HCT116 (cell line): ENCODE results near the gene TCF23. TPM values are rescaled to one million over a fixed set of nuclear protein-coding genes. Genes with fewer than 3 reads are reported as not detected.
"Not testable (repeated sequence)": the region's sequence is repeated elsewhere in the genome, so short reads cannot be mapped to it uniquely, and the experiment has no call there.

Experiments
- ATAC-seq: fragments of 200-7000 bp; cut with Tn5 transposase; 2 replicates; pipeline ENCODE4 v1.9.1; 2020; ENCODE audit warnings: mild to moderate bottlenecking, moderate library complexity
- BruUV-seq: library from RNA; stranded (reverse); fragments of 400-500 nt; replicated peaks from 2 replicates; lab custom pipeline; 2021; lab: Mats Ljungman, UMichigan
- CTCF ChIA-PET: fragments of 300-600 bp; sonication (Branson Sonifier 250); formaldehyde crosslinking; loops from one replicate; lab custom pipeline; 2021; ENCODE audit warnings: antibody characterized with exemption; lab: Charles Lee
- POLR2A ChIA-PET: fragments of 300-600, 350-600 bp; sonication (Branson Sonifier 250); formaldehyde crosslinking; loops from one replicate; lab custom pipeline; 2021; ENCODE audit warnings: antibody characterized with exemption; lab: Charles Lee
- RAD21 ChIA-PET, 2 experiments: fragments of 300-600 bp; sonication (Branson Sonifier 250); formaldehyde crosslinking; loops; one replicate each; lab custom pipeline; 2023; ENCODE audit warnings: low total read pairs in 2 of 2; ENCODE audit not compliant: uncharacterized antibody in 2 of 2, unreplicated experiment in 2 of 2, low non-redundant PET in 1 of 2; lab: Charles Lee
- DNase-seq: peaks from one replicate; pipeline ENCODE4 v3.0.0-alpha.2; 2010; ENCODE audit warnings: low read depth, low spot score
- H2AFZ ChIP-seq: fragments of 200-600 bp; shearing (Covaris generic), sonication (generic); 2 replicates; pipeline ENCODE4 v1.6.1; 2017; ENCODE audit warnings: low read depth, mixed run types, mixed read lengths, antibody characterized with exemption, low read length; ENCODE audit not compliant: poor library complexity, severe bottlenecking
- H3K27ac ChIP-seq: 2 replicates; pipeline ENCODE4 v1.5.1; 2012; ENCODE audit warnings: low read depth, low read length
- H3K27me3 ChIP-seq: fragments of 200-600 bp; sonication (generic); 2 replicates; pipeline ENCODE4 v1.6.1; 2016; ENCODE audit warnings: mixed run types, low read length, mixed read lengths; ENCODE audit not compliant: insufficient read depth
- H3K36me3 ChIP-seq, 2 experiments: fragments of 200-500 bp in 1 of 2; fragments of 200-600 bp in 1 of 2; sonication (Bioruptor generic) in 1 of 2; sonication (generic) in 1 of 2; 2 replicates each; pipeline versions ENCODE4 v1.5.1 to v1.6.1; 2014 to 2016; ENCODE audit warnings: low read length in 2 of 2, inconsistent platforms in 1 of 2, mixed read lengths in 1 of 2, mixed run types in 1 of 2; ENCODE audit not compliant: insufficient read depth in 2 of 2, control insufficient read depth in 1 of 2
- H3K4me1 ChIP-seq, 2 experiments: fragments of 200-600 bp in 1 of 2; sonication (generic) in 1 of 2; 2 replicates each; pipeline versions ENCODE4 v1.5.1 to v1.6.1; 2012 to 2017; ENCODE audit warnings: low read length in 2 of 2, inconsistent platforms in 1 of 2, mild to moderate bottlenecking in 1 of 2, mixed read lengths in 1 of 2, mixed run types in 1 of 2, moderate library complexity in 1 of 2; ENCODE audit not compliant: insufficient read depth in 2 of 2, control insufficient read depth in 1 of 2
- H3K4me2 ChIP-seq: fragments of 200-600 bp; sonication (generic); 2 replicates; pipeline ENCODE4 v1.6.1; 2017; ENCODE audit warnings: mixed run types, low read length, mixed read lengths
- H3K4me3 ChIP-seq, 2 experiments: fragments of 200-600 bp in 1 of 2; sonication (generic) in 1 of 2; replicated peaks in 1 of 2; 2 replicates each; pipeline ENCODE4 v1.5.1; 2011 to 2016; ENCODE audit warnings: low read length in 2 of 2, control low read depth in 1 of 2, low read depth in 1 of 2, mild to moderate bottlenecking in 1 of 2, mixed read lengths in 1 of 2, mixed run types in 1 of 2
- H3K79me2 ChIP-seq: fragments of 200-600 bp; sonication (generic); 2 replicates; pipeline ENCODE4 v1.6.1; 2017; ENCODE audit warnings: mild to moderate bottlenecking, mixed run types, low read length, moderate library complexity, mixed read lengths; ENCODE audit not compliant: insufficient read depth
- H3K9ac ChIP-seq: fragments of 200-600 bp; sonication (generic); 2 replicates; pipeline ENCODE4 v1.6.1; 2016; ENCODE audit warnings: low read length, mixed read lengths
- H3K9me2 ChIP-seq: fragments of 200-600 bp; sonication (generic), shearing (Covaris generic); 2 replicates; pipeline ENCODE4 v1.6.1; 2017; ENCODE audit warnings: mixed run types, mild to moderate bottlenecking, moderate library complexity; ENCODE audit not compliant: insufficient read depth
- H3K9me3 ChIP-seq, 2 experiments: fragments of 200-500 bp in 1 of 2; fragments of 200-600 bp in 1 of 2; sonication (Bioruptor generic) in 1 of 2; sonication (generic) in 1 of 2; 2 replicates each; pipeline ENCODE4 v1.6.1; 2014 to 2017; ENCODE audit warnings: low read length in 2 of 2, mixed read lengths in 2 of 2, inconsistent platforms in 1 of 2, low read depth in 1 of 2, mild to moderate bottlenecking in 1 of 2, mixed run types in 1 of 2, moderate library complexity in 1 of 2; ENCODE audit not compliant: control insufficient read depth in 1 of 2, insufficient read depth in 1 of 2
- H4K20me1 ChIP-seq: fragments of 200-600 bp; sonication (generic), shearing (Covaris generic); 2 replicates; pipeline ENCODE4 v1.6.1; 2017; ENCODE audit warnings: mixed run types, mild to moderate bottlenecking, moderate library complexity; ENCODE audit not compliant: insufficient read depth
- EGR1 ChIP-seq: IDR thresholded peaks from 2 replicates; pipeline ENCODE4 v1.6.1; 2012; ENCODE audit warnings: low read depth
- ELF1 ChIP-seq: IDR thresholded peaks from 2 replicates; pipeline ENCODE4 v1.6.1; 2012; ENCODE audit warnings: low read depth, borderline replicate concordance
- POLR2A ChIP-seq: IDR thresholded peaks from 2 replicates; pipeline ENCODE4 v1.7.0; 2011; ENCODE audit warnings: borderline replicate concordance; ENCODE audit not compliant: insufficient read depth, insufficient read length; ENCODE audit errors: extremely low read depth
- SIN3A ChIP-seq: IDR thresholded peaks from 2 replicates; pipeline ENCODE4 v1.6.1; 2012; ENCODE audit warnings: low read depth
- SP1 ChIP-seq: IDR thresholded peaks from 2 replicates; pipeline ENCODE4 v1.6.1; 2012; ENCODE audit warnings: low read depth
- TCF7L2 ChIP-seq: IDR thresholded peaks from 2 replicates; pipeline ENCODE4 v1.7.0; 2011; ENCODE audit warnings: borderline replicate concordance, inconsistent platforms; ENCODE audit not compliant: insufficient read depth, insufficient read length; ENCODE audit errors: extremely low read depth
- ZFX ChIP-seq: fragments of 450-650 bp; IDR thresholded peaks from 2 replicates; pipeline ENCODE4 v1.6.1; 2017
- ZNF274 ChIP-seq: fragments of 200-500 bp; sonication (Bioruptor generic); IDR thresholded peaks from 2 replicates; pipeline ENCODE4 v1.6.1; 2014; ENCODE audit warnings: mild to moderate bottlenecking, low read depth, low read length, inconsistent platforms
- intact Hi-C: fragments of 100-400 bp; cut with micrococcal nuclease; formaldehyde crosslinking; loops from 2 replicates; pipeline ENCODE4 v1.10.0; 2022
- total RNA-seq: library from RNA; stranded (reverse); gene quantifications from one replicate; pipeline ENCODE4 v1.2.1, GENCODE V29; 2021; ENCODE audit not compliant: unreplicated experiment
- TF ChIP-seq, protein P1 (sequence below), 3 experiments: fragments of 200-600 bp in 1 of 3; sonication (generic) in 1 of 3; IDR thresholded peaks in 2 of 3; conservative IDR thresholded peaks in 1 of 3; 2 replicates each; pipeline ENCODE4 v1.5.1; 2012 to 2017; ENCODE audit warnings: low read depth in 2 of 3, low read length in 2 of 3, antibody characterized with exemption in 1 of 3, borderline replicate concordance in 1 of 3, control low read depth in 1 of 3, mild to moderate bottlenecking in 1 of 3, mixed read lengths in 1 of 3, mixed run types in 1 of 3, moderate library complexity in 1 of 3; ENCODE audit not compliant: insufficient read depth in 1 of 3
- TF ChIP-seq, protein P2 (sequence below): IDR thresholded peaks from 2 replicates; pipeline ENCODE4 v1.6.1; 2011; ENCODE audit warnings: mild to moderate bottlenecking, low read length, moderate library complexity; ENCODE audit not compliant: insufficient replicate concordance; ENCODE audit errors: extremely low read depth

TCF23 gene
- total RNA-seq, 1 experiment from 2014 or later, result not detected

DNA sequence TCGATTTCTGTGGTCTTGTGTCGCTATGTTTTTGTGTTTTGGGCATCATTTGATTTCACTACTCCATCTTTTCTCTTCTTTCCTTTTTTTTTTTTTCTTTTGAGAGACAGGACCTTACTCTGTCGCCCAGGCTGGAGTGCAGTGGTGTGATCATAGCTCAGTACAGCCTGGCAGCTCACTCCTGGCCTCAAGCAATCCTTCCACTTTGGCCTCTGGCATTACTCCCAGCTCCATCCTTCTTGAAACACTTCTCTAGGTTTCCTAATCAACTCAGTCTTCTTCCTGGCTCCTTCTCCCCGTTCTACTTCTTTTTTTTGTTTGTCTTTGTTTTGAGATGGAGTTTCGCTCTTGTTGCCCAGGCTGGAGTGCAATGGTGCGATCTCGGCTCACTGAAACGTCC is 26.5 kb downstream of the TCF23 start:
- Histone ChIP-seq H4K20me1 (no peaks in the 10 kb centered on the region), H3K79me2 (no peaks in the 10 kb centered on the region), H3K27ac (no peak overlapping the region), H2AFZ (no peak overlapping the region), H3K36me3 (no peaks in the 10 kb centered on the region), H3K4me2 (no peak overlapping the region), H3K27me3 (peaks cover 16% of the 10 kb centered on the region; the same call in 1 of the 2 replicates), H3K4me3 (no peak overlapping the region), H3K9me2 (no peaks in the 10 kb centered on the region), H3K9me3 (no peaks in the 10 kb centered on the region)
- POLR2A ChIA-PET, result interaction anchor here (1.3 kb wide), 1 partner anchor 22 kb away, joined by 4 read pairs; no protein-coding TSS in a partner anchor
- intact Hi-C loops, result no loop called here
- no TSS peak for BruUV-seq
- CTCF ChIA-PET, result interaction anchor here (1.0 kb wide), 1 partner anchor 16 kb away, joined by 3 read pairs; no protein-coding TSS in a partner anchor
- no peak for DNase-seq
- no peak for TF ChIP-seq TCF7L2
- TF ChIP-seq, protein P1, sequence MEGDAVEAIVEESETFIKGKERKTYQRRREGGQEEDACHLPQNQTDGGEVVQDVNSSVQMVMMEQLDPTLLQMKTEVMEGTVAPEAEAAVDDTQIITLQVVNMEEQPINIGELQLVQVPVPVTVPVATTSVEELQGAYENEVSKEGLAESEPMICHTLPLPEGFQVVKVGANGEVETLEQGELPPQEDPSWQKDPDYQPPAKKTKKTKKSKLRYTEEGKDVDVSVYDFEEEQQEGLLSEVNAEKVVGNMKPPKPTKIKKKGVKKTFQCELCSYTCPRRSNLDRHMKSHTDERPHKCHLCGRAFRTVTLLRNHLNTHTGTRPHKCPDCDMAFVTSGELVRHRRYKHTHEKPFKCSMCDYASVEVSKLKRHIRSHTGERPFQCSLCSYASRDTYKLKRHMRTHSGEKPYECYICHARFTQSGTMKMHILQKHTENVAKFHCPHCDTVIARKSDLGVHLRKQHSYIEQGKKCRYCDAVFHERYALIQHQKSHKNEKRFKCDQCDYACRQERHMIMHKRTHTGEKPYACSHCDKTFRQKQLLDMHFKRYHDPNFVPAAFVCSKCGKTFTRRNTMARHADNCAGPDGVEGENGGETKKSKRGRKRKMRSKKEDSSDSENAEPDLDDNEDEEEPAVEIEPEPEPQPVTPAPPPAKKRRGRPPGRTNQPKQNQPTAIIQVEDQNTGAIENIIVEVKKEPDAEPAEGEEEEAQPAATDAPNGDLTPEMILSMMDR (IDR thresholded peaks at IDR 0.05 in 2 of 3, conservative IDR thresholded peaks at IDR 0.05 in 1 of 3; ENCODE audit: borderline replicate concordance in 1 of 3, insufficient read depth in 1 of 3, low read depth in 2 of 3, low read length in 2 of 3), result no peak
- no peak for TF ChIP-seq POLR2A
- TF ChIP-seq, protein P2, sequence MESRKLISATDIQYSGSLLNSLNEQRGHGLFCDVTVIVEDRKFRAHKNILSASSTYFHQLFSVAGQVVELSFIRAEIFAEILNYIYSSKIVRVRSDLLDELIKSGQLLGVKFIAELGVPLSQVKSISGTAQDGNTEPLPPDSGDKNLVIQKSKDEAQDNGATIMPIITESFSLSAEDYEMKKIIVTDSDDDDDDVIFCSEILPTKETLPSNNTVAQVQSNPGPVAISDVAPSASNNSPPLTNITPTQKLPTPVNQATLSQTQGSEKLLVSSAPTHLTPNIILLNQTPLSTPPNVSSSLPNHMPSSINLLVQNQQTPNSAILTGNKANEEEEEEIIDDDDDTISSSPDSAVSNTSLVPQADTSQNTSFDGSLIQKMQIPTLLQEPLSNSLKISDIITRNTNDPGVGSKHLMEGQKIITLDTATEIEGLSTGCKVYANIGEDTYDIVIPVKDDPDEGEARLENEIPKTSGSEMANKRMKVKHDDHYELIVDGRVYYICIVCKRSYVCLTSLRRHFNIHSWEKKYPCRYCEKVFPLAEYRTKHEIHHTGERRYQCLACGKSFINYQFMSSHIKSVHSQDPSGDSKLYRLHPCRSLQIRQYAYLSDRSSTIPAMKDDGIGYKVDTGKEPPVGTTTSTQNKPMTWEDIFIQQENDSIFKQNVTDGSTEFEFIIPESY, result no peak
- TF ChIP-seq SP1, result no peak
- TF ChIP-seq ZNF274, result no peak
- no peak for TF ChIP-seq EGR1
- TF ChIP-seq ELF1, result no peak
- TF ChIP-seq ZFX, result no peak
- no peak for TF ChIP-seq SIN3A
- TF ChIP-seq, all 23 proteins: peak for 0
- Histone ChIP-seq H3K4me1 (no peaks in the 10 kb centered on the region), H3K9ac (no peak overlapping the region)
- ATAC-seq, result no peak
- RAD21 ChIA-PET, result no interaction called here

DNA sequence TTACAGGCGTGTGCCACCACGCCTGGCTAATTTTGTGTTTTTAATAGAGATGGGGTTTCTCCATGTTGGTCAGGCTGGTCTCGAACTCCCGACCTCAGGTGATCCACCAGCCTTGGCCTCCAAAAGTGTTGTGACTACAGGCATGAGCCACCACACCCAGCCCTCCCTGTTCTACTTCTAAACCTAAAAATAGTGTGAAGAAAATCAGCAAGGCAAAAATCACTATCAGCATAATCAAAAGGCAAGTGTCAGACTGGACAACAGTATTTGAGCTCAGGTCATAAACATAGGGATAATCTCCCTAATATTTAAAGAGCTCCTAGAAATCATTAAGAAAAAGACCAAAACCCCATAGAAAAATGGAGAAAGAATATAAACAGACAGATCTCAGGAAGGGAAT is 27.0 kb downstream of the TCF23 start:
- RAD21 ChIA-PET, H3K79me2 ChIP-seq, H3K9me2 ChIP-seq, H3K27ac ChIP-seq, H3K4me2 ChIP-seq, H3K9ac ChIP-seq, H3K4me3 ChIP-seq, ATAC-seq, intact Hi-C loops, H2AFZ ChIP-seq, H4K20me1 ChIP-seq, H3K9me3 ChIP-seq, H3K4me1 ChIP-seq, H3K36me3 ChIP-seq, BruUV-seq, DNase-seq: not testable (repeated sequence)
- H3K27me3 ChIP-seq, result peaks cover 16% of the 10 kb centered on the region; the same call in 1 of the 2 replicates
- CTCF ChIA-PET, result interaction anchor here (1.0 kb wide), 1 partner anchor 15 kb away, joined by 3 read pairs; no protein-coding TSS in a partner anchor
- POLR2A ChIA-PET, result interaction anchor here (1.3 kb wide), 1 partner anchor 22 kb away, joined by 4 read pairs; no protein-coding TSS in a partner anchor
